Mammary epithelial cell (primary cell): ENCODE measurements around the gene CTCFL.

Experiments used
- EZH2 ChIP-seq: IDR thresholded peaks from 2 replicates; pipeline ENCODE4 v1.6.1; 2012; ENCODE audit warnings: low read length, inconsistent platforms, borderline replicate concordance
- TF ChIP-seq, protein P1 (sequence below), 2 donors: IDR thresholded peaks in 1 of 2; conservative IDR thresholded peaks in 1 of 2; 2 replicates each; pipeline ENCODE4 v1.5.1; 2011 to 2012; ENCODE audit warnings: inconsistent platforms in 2 of 2, low read length in 2 of 2, mild to moderate bottlenecking in 2 of 2, control low read depth in 1 of 2, low read depth in 1 of 2; ENCODE audit not compliant: insufficient read depth in 1 of 2; ENCODE audit errors: extremely low read depth in 1 of 2

DNA sequence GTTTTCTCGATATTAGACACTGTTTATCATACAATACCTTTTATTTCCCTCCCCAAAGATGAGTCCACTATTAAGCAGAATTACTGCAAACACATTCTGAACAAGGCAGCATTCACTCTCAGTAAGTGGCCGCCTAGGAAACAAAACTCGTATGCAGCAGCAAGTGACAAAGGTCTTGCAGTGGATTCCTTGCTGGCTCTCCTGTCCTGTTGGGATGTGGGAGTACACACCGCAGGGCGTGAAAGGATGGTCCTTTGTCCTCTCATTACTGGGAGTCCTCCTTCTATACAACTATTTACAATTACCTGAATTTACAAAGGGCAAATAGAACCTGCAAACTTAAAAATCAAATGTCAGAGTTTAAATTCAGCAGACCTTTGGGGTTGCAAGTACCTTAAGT is 16.1 kb downstream of the CTCFL start:
- TF ChIP-seq, protein P1, sequence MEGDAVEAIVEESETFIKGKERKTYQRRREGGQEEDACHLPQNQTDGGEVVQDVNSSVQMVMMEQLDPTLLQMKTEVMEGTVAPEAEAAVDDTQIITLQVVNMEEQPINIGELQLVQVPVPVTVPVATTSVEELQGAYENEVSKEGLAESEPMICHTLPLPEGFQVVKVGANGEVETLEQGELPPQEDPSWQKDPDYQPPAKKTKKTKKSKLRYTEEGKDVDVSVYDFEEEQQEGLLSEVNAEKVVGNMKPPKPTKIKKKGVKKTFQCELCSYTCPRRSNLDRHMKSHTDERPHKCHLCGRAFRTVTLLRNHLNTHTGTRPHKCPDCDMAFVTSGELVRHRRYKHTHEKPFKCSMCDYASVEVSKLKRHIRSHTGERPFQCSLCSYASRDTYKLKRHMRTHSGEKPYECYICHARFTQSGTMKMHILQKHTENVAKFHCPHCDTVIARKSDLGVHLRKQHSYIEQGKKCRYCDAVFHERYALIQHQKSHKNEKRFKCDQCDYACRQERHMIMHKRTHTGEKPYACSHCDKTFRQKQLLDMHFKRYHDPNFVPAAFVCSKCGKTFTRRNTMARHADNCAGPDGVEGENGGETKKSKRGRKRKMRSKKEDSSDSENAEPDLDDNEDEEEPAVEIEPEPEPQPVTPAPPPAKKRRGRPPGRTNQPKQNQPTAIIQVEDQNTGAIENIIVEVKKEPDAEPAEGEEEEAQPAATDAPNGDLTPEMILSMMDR (conservative IDR thresholded peaks at IDR 0.05 in 1 of 2, IDR thresholded peaks at IDR 0.05 in 1 of 2; ENCODE audit: extremely low read depth in 1 of 2, insufficient read depth in 1 of 2, low read depth in 1 of 2, low read length in 2 of 2) = no peak
- no peak for TF ChIP-seq EZH2
